IMR-90 (cell line): ENCODE measurements around the gene PGD. TPM values are rescaled to one million over a fixed set of nuclear protein-coding genes. Genes with fewer than 3 reads are reported as not detected.

Experiments
- ATAC-seq: fragments of 200-7000 bp; cut with Tn5 transposase; 2 replicates; pipeline ENCODE4 v1.9.1; 2020; ENCODE audit warnings: low read depth, mild to moderate bottlenecking, moderate library complexity
- BruUV-seq: library from RNA; stranded (reverse); fragments of 400-500 nt; replicated peaks from 2 replicates; lab custom pipeline; 2021; lab: Mats Ljungman, UMichigan
- CTCF ChIA-PET: fragments of 300-600 bp; formaldehyde crosslinking; extraction: SDS; loops from one replicate; lab custom pipeline; 2021; ENCODE audit warnings: antibody characterized with exemption; lab: Yijun Ruan, JAX
- POLR2A ChIA-PET: fragments of 300-600 bp; sonication (Branson Sonifier 250); formaldehyde crosslinking; loops from one replicate; lab custom pipeline; 2022; ENCODE audit warnings: antibody characterized with exemption; ENCODE audit not compliant: unreplicated experiment; lab: Charles Lee
- DNase-seq: peaks from one replicate; pipeline ENCODE4 v3.0.0; 2013
- H2AFZ ChIP-seq: replicated peaks from 2 replicates; pipeline ENCODE3; 2013; ENCODE audit warnings: low read length, mild to moderate bottlenecking; ENCODE audit not compliant: poor library complexity
- H2AK5ac ChIP-seq: 2 replicates; pipeline ENCODE4 v1.6.1; 2013; ENCODE audit warnings: low read depth, low read length, inconsistent platforms
- H2AK9ac ChIP-seq: replicated peaks from 2 replicates; pipeline ENCODE3; 2013; ENCODE audit warnings: mild to moderate bottlenecking, low read depth, low read length, moderate library complexity; ENCODE audit not compliant: poor library complexity
- H2BK120ac ChIP-seq: 2 replicates; pipeline ENCODE4 v1.6.1; 2013; ENCODE audit warnings: low read depth, low read length, inconsistent platforms
- H2BK15ac ChIP-seq: 3 replicates; pipeline ENCODE4 v1.6.1; 2013; ENCODE audit warnings: low read depth, low read length, inconsistent platforms
- H2BK20ac ChIP-seq: 2 replicates; pipeline ENCODE4 v1.6.1; 2013; ENCODE audit warnings: low read depth, mild to moderate bottlenecking, inconsistent platforms, low read length, moderate library complexity
- H2BK5ac ChIP-seq: 2 replicates; pipeline ENCODE4 v1.6.1; 2013; ENCODE audit warnings: mild to moderate bottlenecking, low read depth, low read length, inconsistent platforms; ENCODE audit not compliant: poor library complexity, severe bottlenecking
- H3K14ac ChIP-seq: replicated peaks from 2 replicates; pipeline ENCODE4 v1.6.1; 2013; ENCODE audit warnings: low read depth, low read length, inconsistent platforms
- H3K18ac ChIP-seq: 2 replicates; pipeline ENCODE4 v1.6.1; 2013; ENCODE audit warnings: low read depth, low read length, control low read depth
- H3K23ac ChIP-seq: 2 replicates; pipeline ENCODE4 v1.6.1; 2013; ENCODE audit warnings: low read depth, low read length, inconsistent platforms
- H3K27ac ChIP-seq: 2 replicates; pipeline ENCODE4 v1.5.1; 2013; ENCODE audit warnings: mild to moderate bottlenecking, control low read depth, low read length; ENCODE audit not compliant: insufficient read depth
- H3K27me3 ChIP-seq: 2 replicates; pipeline ENCODE4 v1.6.1; 2013; ENCODE audit warnings: low read length; ENCODE audit not compliant: control insufficient read depth, insufficient read depth
- H3K36me3 ChIP-seq: 2 replicates; pipeline ENCODE4 v1.6.1; 2013; ENCODE audit warnings: low read length, mixed read lengths; ENCODE audit not compliant: control insufficient read depth, insufficient read depth
- H3K4ac ChIP-seq: 2 replicates; pipeline ENCODE4 v1.6.1; 2013; ENCODE audit warnings: low read depth, low read length, inconsistent platforms
- H3K4me1 ChIP-seq: 2 replicates; pipeline ENCODE4 v1.6.1; 2013; ENCODE audit warnings: low read length, mixed read lengths; ENCODE audit not compliant: control insufficient read depth, insufficient read depth
- H3K4me2 ChIP-seq: 2 replicates; pipeline ENCODE4 v1.6.1; 2013; ENCODE audit warnings: low read depth, mild to moderate bottlenecking, control low read depth, low read length, moderate library complexity
- H3K4me3 ChIP-seq: 2 replicates; pipeline ENCODE4 v1.5.1; 2013; ENCODE audit warnings: low read depth, mild to moderate bottlenecking, control low read depth, low read length, moderate library complexity; ENCODE audit not compliant: insufficient read depth
- H3K56ac ChIP-seq: 2 replicates; pipeline ENCODE4 v1.6.1; 2013; ENCODE audit warnings: low read length, inconsistent platforms; ENCODE audit not compliant: insufficient read depth; ENCODE audit errors: extremely low read depth
- H3K79me1 ChIP-seq, 2 experiments: 2 replicates each; pipeline ENCODE4 v1.6.1; 2013; ENCODE audit warnings: low read length in 2 of 2, inconsistent platforms in 1 of 2, low read depth in 1 of 2
- H3K9ac ChIP-seq: 2 replicates; pipeline ENCODE4 v1.6.1; 2013; ENCODE audit warnings: low read depth, low read length, control low read depth
- H3K9me1 ChIP-seq: 2 replicates; pipeline ENCODE4 v1.6.1; 2013; ENCODE audit warnings: low read length, inconsistent platforms; ENCODE audit not compliant: insufficient read depth
- H3K9me3 ChIP-seq: 2 replicates; pipeline ENCODE4 v1.6.1; 2013; ENCODE audit warnings: low read length; ENCODE audit not compliant: control insufficient read depth, insufficient read depth
- H4K20me1 ChIP-seq: 2 replicates; pipeline ENCODE4 v1.6.1; 2013; ENCODE audit warnings: low read length, inconsistent platforms; ENCODE audit not compliant: insufficient read depth
- H4K5ac ChIP-seq: 2 replicates; pipeline ENCODE4 v1.6.1; 2013; ENCODE audit warnings: mild to moderate bottlenecking, low read depth, low read length, control low read depth
- H4K8ac ChIP-seq, 2 experiments: 2 replicates each; pipeline ENCODE4 v1.6.1; 2013; ENCODE audit warnings: low read depth in 2 of 2, low read length in 2 of 2, control low read depth in 1 of 2, inconsistent platforms in 1 of 2
- H4K91ac ChIP-seq: 2 replicates; pipeline ENCODE4 v1.6.1; 2013; ENCODE audit warnings: low read depth, low read length, inconsistent platforms; ENCODE audit not compliant: insufficient read depth
- CEBPB ChIP-seq: IDR thresholded peaks from 2 replicates; pipeline ENCODE4 v1.6.1; 2012; ENCODE audit warnings: low read depth, low read length, improper control_type of control experiment
- FOS ChIP-seq: fragments of 150-350 bp; IDR thresholded peaks from 2 replicates; pipeline ENCODE4 v1.6.1; 2016; ENCODE audit warnings: low read depth, low read length
- MAZ ChIP-seq: IDR thresholded peaks from 2 replicates; pipeline ENCODE4 v1.6.1; 2012; ENCODE audit warnings: low read depth, mild to moderate bottlenecking, low read length, improper control_type of control experiment, moderate library complexity, borderline replicate concordance
- NFE2L2 ChIP-seq: fragments of 150-350 bp; IDR thresholded peaks from 2 replicates; pipeline ENCODE4 v1.6.1; 2016; ENCODE audit warnings: low read depth, mild to moderate bottlenecking, low read length
- POLR2A ChIP-seq: IDR thresholded peaks from 2 replicates; pipeline ENCODE4 v1.6.1; 2012; ENCODE audit warnings: mild to moderate bottlenecking, low read depth, low read length
- RAD21 ChIP-seq: IDR thresholded peaks from 2 replicates; pipeline ENCODE4 v1.6.1; 2012; ENCODE audit warnings: low read length, improper control_type of control experiment
- RCOR1 ChIP-seq: IDR thresholded peaks from 2 replicates; pipeline ENCODE4 v1.6.1; 2012; ENCODE audit warnings: mild to moderate bottlenecking, low read length, improper control_type of control experiment; ENCODE audit not compliant: insufficient replicate concordance
- RFX5 ChIP-seq: IDR thresholded peaks from 2 replicates; pipeline ENCODE4 v1.8.0; 2012; ENCODE audit warnings: low read depth, mild to moderate bottlenecking, low read length, moderate library complexity
- WGBS, 2 experiments: methylation state at CpG; one replicate each; pipeline versions ENCODE4 v1.1.5 to v1.1.7; 2013; ENCODE audit warnings: missing lambda C conversion rate in 2 of 2; ENCODE audit not compliant: insufficient read length in 1 of 2; ENCODE audit errors: extremely low coverage in 2 of 2; 5-methylcytosine and 5-hydroxymethylcytosine counted together
- dilution Hi-C: fragments of 300-500 bp; cut with HindIII; formaldehyde crosslinking; loops from one replicate; pipeline ENCODE4 v1.14.3; 2018; ENCODE audit warnings: low sequenced_read_pairs; ENCODE audit not compliant: unreplicated experiment
- in situ Hi-C: fragments of 300-500 bp; cut with MboI; formaldehyde crosslinking; loops from 3 replicates; pipeline ENCODE4 v1.14.3; 2019; ENCODE audit warnings: low sequenced_read_pairs, inconsistent platforms, mixed read lengths
- intact Hi-C: fragments of 100-400 bp; cut with micrococcal nuclease; formaldehyde crosslinking; loops from 2 replicates; pipeline ENCODE4 v1.10.0; 2022
- polyA plus RNA-seq, 3 experiments: library from polyadenylated mRNA; depleted of rRNA; stranded (reverse); fragments of >200 nt; gene quantifications; 2 replicates each; pipeline ENCODE4 v1.2.3, GENCODE V29; 2012; ENCODE audit warnings: low replicate concordance in 1 of 3
- total RNA-seq: library from RNA; depleted of rRNA; stranded (reverse); fragments of >200 nt; gene quantifications from 2 replicates; pipeline ENCODE4 v1.2.3, GENCODE V29; 2012
- TF ChIP-seq, protein P1 (sequence below): conservative IDR thresholded peaks from 2 replicates; pipeline ENCODE4 v1.5.1; 2012; ENCODE audit warnings: mild to moderate bottlenecking, low read depth, low read length, improper control_type of control experiment

The PGD gene
- total and polyA plus RNA-seq, 2 of the 4 experiments (the other 2 are of a cell fraction), result 118 to 216 TPM

DNA sequence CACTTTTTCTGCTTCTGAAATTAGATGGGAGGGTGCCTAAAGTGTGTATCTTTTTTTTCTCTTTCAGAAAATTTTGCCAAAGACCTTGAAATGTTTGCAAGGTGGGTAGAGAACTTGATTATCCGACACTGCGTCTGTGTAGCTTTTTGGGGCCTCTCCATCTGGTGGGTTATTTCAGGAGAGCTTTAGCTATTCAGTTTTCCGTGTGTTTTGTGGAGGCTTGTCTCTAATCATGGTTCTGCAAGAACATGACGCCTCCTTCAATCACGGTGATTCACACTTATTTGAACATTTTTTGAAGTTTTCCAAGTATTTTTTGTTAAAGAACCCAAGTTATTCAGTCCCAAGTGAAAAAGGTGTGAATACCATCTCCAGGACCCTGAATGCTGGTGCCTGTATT lies 35.7 kb downstream of the PGD start:
- ChIA-PET POLR2A (no interaction called here), CTCF (no interaction called here)
- H3K36me3 ChIP-seq, result peaks cover 2% of the 10 kb centered on the region; the same call in 1 of the 2 replicates
- H3K9ac ChIP-seq, result no peak overlapping the region
- no peak overlapping the region for H3K27ac ChIP-seq
- in situ Hi-C loops (no loop called here), intact Hi-C loops (no loop called here), dilution Hi-C loops (no loop called here)
- no peak overlapping the region for H2BK15ac ChIP-seq
- no peak overlapping the region for H2BK120ac ChIP-seq
- H4K20me1 ChIP-seq, result no peaks in the 10 kb centered on the region
- no peak overlapping the region for H2BK20ac ChIP-seq
- H3K23ac ChIP-seq, result no peak overlapping the region
- DNase-seq (no peak), ATAC-seq (no peak)
- BruUV-seq, result no TSS peak
- WGBS, 2 experiments, result no CpG with 5 or more reads among the region's 5 CpGs
- no peak overlapping the region for H3K56ac ChIP-seq
- H2AK9ac ChIP-seq, result no peak overlapping the region
- no peak overlapping the region for H2AFZ ChIP-seq
- TF ChIP-seq FOS, result no peak
- no peak for TF ChIP-seq RAD21
- TF ChIP-seq, protein P1, sequence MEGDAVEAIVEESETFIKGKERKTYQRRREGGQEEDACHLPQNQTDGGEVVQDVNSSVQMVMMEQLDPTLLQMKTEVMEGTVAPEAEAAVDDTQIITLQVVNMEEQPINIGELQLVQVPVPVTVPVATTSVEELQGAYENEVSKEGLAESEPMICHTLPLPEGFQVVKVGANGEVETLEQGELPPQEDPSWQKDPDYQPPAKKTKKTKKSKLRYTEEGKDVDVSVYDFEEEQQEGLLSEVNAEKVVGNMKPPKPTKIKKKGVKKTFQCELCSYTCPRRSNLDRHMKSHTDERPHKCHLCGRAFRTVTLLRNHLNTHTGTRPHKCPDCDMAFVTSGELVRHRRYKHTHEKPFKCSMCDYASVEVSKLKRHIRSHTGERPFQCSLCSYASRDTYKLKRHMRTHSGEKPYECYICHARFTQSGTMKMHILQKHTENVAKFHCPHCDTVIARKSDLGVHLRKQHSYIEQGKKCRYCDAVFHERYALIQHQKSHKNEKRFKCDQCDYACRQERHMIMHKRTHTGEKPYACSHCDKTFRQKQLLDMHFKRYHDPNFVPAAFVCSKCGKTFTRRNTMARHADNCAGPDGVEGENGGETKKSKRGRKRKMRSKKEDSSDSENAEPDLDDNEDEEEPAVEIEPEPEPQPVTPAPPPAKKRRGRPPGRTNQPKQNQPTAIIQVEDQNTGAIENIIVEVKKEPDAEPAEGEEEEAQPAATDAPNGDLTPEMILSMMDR, result no peak
- no peak for TF ChIP-seq RFX5
- TF ChIP-seq POLR2A, result no peak
- no peak for TF ChIP-seq RCOR1
- no peak for TF ChIP-seq MAZ
- TF ChIP-seq NFE2L2, result no peak
- TF ChIP-seq CEBPB, result no peak
- H3K14ac ChIP-seq, result no peak overlapping the region
- no peak overlapping the region for H4K8ac ChIP-seq
- H3K4me1 ChIP-seq, result peaks cover 4% of the 10 kb centered on the region
- H3K9me1 ChIP-seq, result peaks cover 4% of the 10 kb centered on the region
- no peaks in the 10 kb centered on the region for H3K9me3 ChIP-seq
- H4K91ac ChIP-seq, result no peak overlapping the region
- no peak overlapping the region for H3K18ac ChIP-seq
- H3K27me3 ChIP-seq, result no peaks in the 10 kb centered on the region
- H2AK5ac ChIP-seq, result no peak overlapping the region
- no peak overlapping the region for H2BK5ac ChIP-seq
- no peak overlapping the region for H3K4me3 ChIP-seq
- no peak overlapping the region for H3K4ac ChIP-seq
- H3K4me2 ChIP-seq, result no peak overlapping the region
- peaks cover 7 to 30% of the 10 kb centered on the region in 2 experiments; a peak in 3 of 4 replicates for H3K79me1 ChIP-seq
- H4K5ac ChIP-seq, result no peak overlapping the region
